HG03378 (cell line): Measurements from ENCODE around the gene MACC1.

ENCODE experiments used
- ATAC-seq: cut with Tn5 transposase; IDR thresholded peaks from one replicate; pipeline ENCODE4 v1.9.1; 2021; ENCODE audit warnings: mild to moderate bottlenecking, moderate library complexity; ENCODE audit not compliant: unreplicated experiment

The MACC1 gene

GRCh38 chr7:20217193-20217948 lies at the start of gene MACC1:
MACC1 (minus strand) TSS chr7:20217384; CDS start chr7:20161862, 55,522 bp downstream.
- peak; percentile 44 for ATAC-seq

GRCh38 chr7:20264623-20265022 lies 47.4 kb upstream of the MACC1 start:
- ATAC-seq, result no peak

- no peak for ATAC-seq
These were observed 43.0 kb upstream of the MACC1 start for GRCh38 chr7:20260223-20260622.

GRCh38 chr7:20257212-20257611 lies 40.0 kb upstream of the MACC1 start:
- no peak for ATAC-seq

- no peak for ATAC-seq
These were observed 32.7 kb upstream of the MACC1 start for GRCh38 chr7:20249920-20250319.

- ATAC-seq, result no peak
These were observed 32.2 kb upstream of the MACC1 start for GRCh38 chr7:20249376-20249775.

GRCh38 chr7:20246236-20246635 lies 29.1 kb upstream of the MACC1 start:
- no peak for ATAC-seq

GRCh38 chr7:20244334-20245120 lies 27.3 kb upstream of the MACC1 start:
- ATAC-seq, result no peak

GRCh38 chr7:20241911-20242261 lies 24.7 kb upstream of the MACC1 start:
- peak; percentile 21 for ATAC-seq

- ATAC-seq, result no peak
These were observed 24.2 kb upstream of the MACC1 start for GRCh38 chr7:20241194-20241910.

- peak; percentile 53 for ATAC-seq
These were observed 23.1 kb upstream of the MACC1 start for GRCh38 chr7:20240080-20240926.

- ATAC-seq, result peak; percentile 92
These were observed 21.7 kb upstream of the MACC1 start for GRCh38 chr7:20238754-20239324.

- ATAC-seq, result no peak
These were observed 21.1 kb upstream of the MACC1 start for GRCh38 chr7:20238194-20238753.

- no peak for ATAC-seq
These were observed 20.4 kb upstream of the MACC1 start for GRCh38 chr7:20237464-20238193.

GRCh38 chr7:20236790-20237189 lies 19.6 kb upstream of the MACC1 start:
- no peak for ATAC-seq

- ATAC-seq, result no peak
These were observed 18.9 kb upstream of the MACC1 start for GRCh38 chr7:20236043-20236442.

- ATAC-seq, result no peak
These were observed 18.1 kb upstream of the MACC1 start for GRCh38 chr7:20235288-20235687.

- peak; percentile 51 for ATAC-seq
These were observed 16.2 kb upstream of the MACC1 start for GRCh38 chr7:20233362-20233761.

- no peak for ATAC-seq
These were observed 15.7 kb upstream of the MACC1 start for GRCh38 chr7:20232848-20233247.
